HT1080 (cell line): Measurements from ENCODE around the gene CPXM1. TPM values are rescaled to one million over a fixed set of nuclear protein-coding genes. Genes with fewer than 3 reads are reported as not detected.

Experiments
- DNase-seq: peaks from one replicate; pipeline ENCODE4 v3.0.0-alpha.2; 2015; ENCODE audit warnings: low read depth
- total RNA-seq: library from RNA; depleted of rRNA; stranded (reverse); fragments of >200 nt; shearing (Covaris generic); gene quantifications from 2 replicates; pipeline ENCODE4 v1.2.3, GENCODE V29; 2014; rRNA removed

CPXM1 gene
- total RNA-seq, 1 experiment from 2014 or later: not detected

DNA sequence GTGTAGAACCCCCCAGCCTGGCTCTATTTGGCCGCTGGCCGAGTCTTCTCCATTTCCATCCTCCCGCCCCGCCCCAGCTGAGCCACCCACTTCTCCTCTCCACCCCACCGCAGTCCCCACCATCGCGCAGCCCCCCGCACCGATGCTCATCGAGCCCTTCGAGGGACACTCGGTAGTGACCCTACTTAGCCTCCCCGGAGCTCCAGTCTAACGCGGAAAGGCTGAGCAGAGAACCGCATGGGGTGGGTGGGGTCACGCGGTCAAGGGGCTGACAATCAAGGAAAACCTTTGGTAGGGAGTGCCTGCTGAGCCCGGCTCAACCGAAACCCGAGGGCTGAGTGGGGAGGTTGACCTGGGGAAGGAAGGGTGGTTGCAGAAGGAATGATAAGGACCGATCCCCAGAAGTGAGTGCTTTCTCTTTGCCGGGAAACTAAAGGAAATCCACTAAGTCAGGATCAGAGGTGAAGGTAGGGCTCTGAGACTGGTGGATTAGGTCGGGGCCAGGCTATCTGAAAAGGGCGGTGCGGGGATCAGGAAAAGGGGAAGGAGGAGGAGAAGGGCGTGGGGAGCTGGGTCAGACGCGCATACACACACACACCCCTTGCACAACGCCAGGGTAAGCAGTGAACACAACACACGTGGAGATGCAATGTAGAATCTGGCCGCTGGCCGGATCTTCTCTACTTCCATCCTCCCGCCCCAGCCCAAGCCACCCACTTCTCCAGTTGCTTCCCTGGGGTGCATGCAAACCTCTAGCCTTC lies 49.8 kb downstream of the CPXM1 start:
- DNase-seq: no peak

DNA sequence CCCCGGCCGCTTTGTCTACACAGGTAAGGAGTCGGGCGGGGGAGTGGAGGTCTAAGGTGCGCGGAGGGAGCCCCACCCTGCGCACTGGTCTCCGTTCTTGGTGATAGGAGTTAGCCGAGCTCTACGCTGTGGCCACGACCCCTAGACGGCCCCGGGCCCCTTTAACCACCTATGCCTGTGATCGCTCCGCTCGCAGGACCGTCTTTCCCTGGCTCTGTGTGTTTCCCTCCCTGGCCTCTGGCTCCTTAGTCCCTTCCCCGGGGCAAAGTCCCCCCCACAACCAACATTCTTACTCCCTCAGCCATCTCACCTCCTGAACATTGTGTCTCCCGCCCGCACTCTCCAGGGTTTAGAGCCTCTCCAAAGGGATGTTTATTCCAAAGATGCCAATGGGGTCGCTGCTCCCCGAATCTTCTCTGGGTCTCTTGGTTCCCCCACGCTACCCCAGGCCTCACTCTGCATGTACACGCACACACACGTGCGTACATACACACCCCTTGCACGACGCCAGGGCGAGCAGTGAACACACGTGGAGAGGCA lies 50.4 kb downstream of the CPXM1 start:
- DNase-seq: no peak

DNA sequence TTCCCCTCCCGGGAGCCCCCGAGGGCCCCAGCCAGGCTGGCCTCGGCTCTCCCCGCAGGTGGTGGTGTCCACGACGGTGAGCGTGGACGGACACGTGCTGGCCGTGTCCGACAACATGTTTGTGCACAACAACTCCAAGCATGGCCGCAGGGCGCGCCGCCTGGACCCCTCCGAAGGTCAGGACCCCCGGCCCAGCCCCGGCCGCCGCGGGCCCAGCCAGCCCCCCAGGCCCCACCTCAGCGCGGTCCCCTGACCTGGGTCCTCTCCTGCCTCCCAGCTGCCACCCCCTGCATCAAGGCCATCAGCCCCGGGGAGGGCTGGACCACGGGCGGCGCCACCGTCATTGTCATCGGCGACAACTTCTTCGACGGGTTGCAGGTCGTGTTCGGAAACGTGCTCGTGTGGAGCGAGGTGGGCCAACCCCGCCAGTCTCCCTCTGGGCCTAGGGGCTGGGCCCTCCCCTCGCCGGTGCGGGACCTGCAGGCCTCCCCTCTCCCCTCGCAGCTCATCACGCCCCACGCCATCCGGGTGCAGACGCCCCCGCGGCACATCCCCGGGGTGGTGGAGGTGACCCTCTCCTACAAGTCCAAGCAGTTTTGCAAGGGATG lies 51.0 kb downstream of the CPXM1 start:
- DNase-seq: no peak

DNA sequence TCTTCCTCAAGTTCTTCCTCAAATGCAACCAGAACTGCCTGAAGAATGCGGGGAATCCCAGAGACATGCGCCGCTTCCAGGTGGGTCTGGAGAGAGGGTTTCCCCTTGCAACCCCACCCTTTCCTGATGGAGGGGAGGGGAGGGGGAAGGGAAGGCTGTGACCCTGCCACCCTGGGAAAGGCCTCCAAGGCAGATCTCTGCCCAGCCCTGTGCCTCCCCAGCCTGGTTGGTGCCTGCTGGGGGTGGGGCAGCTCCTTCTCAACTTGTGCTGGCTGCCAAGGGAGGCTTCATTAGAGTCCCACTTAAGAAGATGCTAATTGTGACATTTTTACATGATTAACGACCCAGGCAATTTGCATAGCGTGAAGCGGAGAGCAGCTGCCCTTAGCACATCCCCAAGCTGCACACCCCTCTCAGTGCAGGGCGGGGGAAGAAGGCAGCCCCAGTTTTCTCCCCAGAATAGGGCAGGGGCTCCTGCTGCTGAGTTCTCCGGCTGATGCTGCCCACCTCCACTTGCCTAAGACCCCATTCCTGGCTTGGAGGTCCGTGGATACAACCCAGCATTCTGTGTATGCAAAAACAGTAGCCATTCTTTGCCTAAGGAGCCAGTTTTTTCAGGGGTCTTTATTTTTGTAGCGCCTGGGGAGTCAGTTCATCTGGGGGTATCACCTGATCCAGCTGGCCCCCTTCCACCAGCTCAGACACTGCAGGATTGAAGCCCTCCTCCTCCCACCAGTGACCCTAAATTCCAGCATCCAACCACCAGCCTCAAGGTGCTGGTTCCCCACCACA lies 51.7 kb downstream of the CPXM1 start:
- DNase-seq: no peak

DNA sequence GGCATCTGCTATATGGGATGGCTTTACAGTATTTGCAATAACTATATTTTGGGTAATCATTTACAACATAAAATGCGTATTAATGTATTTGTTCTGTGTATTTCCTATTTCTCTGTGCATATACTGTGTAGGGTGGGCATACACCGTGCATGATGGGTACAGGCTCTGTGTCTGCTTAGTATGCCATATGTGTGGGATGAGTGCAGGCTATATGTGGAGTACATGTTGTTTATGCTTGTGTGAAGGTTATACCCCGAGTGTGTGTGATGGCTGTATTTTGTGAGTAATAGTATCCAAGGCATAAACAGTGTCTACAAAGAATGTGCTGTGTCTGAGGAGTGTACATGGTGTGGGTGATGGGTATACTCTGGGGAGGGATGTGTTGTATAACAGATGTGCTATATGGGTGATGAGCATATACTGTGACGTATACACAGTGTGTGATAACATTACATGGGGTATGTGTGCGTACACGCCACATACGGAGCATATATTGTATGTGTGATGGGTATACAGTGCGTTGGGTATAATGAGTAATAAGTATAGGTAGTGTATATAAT lies 52.7 kb downstream of the CPXM1 start:
- DNase-seq: no peak

DNA sequence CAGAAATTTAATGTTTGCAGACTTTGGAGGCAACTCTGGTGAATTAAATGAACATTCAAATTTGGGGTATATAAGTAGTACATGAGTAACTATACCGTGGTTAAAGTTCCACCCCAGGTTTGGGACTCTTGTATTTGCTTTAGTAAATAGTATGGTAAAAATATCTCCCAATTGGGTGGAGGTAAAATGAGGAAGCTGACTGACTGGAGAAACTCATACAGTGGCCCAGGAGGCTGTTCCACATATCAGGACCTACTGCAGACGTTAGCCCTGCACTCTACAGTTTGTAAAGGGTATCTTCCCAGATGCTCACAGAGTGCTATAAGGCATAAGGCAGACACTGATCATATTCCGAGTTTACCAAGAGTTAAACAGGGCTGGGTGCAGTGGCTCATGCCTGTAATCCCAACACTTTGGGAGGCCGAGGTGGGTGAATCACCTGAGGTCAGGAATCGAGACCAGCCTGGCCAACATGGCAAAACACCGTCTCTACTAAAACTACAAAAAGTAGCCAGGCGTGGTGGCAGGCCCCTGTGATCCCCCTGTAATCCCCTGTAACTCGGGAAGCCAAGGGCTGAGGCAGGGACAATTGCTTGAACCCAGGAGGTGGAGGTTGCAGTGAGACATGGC lies 53.7 kb downstream of the CPXM1 start:
- DNase-seq: no peak

DNA sequence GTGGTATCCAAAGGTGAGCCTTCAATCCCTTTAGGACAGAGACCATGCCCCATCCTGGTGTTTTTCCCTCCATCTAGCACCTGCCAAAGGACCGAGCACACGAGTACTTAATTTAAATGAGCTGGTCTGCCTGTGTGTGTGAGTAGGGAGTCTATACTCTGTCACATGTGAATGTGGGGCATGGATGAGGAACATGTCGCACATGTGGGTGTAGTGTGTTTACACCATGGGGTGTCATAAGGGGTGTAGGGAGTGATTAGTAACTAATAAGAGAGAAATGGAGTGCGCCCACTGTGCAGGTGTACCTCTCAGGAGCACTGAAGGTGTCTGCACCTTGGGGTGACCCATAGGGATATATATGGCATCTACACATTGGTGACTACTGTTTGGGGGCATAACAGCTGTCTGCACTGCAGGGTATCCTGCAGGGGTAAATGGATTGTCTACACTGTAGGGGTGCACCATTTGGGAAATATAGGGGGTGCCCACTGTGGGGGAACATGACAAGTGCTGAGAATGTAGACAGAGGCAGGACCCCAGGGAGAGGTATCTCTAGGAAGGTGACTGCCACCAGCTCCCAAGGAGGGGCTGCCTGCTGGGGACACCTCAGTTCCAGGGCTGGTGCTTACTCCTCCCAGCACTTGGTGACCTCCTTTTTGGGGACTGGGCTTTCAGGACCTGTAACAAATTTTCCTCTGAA lies 54.3 kb downstream of the CPXM1 start:
- DNase-seq: no peak

DNA sequence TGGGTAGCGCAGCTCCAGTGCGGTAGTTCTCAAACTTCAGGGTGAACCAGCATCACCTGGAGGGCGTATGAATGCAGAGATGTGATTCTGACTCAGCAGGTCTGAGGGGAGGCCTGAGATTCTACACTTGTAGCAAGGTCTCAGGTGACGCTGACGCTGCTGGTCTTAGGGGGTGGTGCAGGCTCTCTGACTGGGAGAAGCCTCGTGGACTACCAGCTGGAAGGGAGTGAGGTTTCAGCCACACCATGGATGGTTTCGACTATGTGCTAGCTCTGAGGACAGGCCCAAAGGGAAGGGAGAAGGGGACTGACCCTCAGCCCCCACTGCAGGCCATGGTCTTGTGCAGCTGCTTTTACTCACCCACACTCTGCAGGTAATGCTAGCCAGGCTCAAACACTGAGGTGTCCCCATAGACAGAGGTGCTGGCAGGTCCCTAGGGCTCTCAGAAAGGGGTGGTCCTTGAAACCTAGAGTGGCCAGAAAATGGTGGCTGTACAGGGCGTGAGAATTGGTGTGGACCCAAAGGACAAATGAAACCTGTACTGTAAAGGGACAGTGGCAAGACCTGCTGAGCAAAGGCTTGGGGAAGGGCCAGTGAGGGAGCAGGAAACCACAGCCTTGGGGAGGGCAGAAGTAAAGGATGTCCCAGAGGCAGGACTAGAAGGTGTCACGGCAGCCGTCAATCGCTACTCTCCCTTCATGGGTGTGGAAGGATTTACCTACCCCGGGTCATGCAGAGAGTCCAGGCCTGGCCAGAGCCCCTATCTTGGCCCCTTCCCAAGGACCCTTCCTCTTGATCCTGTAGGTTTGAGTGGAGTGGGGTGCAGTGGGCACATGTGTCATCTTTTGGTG lies 55.1 kb downstream of the CPXM1 start:
- DNase-seq: no peak

Other genes starting within 250 kb of the CPXM1 start
- 493 and 581 TPM in 2 replicates for gene NOP56, start 148.0 kb downstream of the CPXM1 start, total RNA-seq
- gene IDH3B, start 136.4 kb downstream of the CPXM1 start, total RNA-seq: 187 and 197 TPM in 2 replicates
- not detected in 2 replicates for gene EBF4, start 107.8 kb downstream of the CPXM1 start, total RNA-seq
- 0.50 TPM in 1 of 2 replicates, not detected in the other for gene C20orf141, start 14.4 kb upstream of the CPXM1 start, total RNA-seq
- gene TMEM239, start 15.7 kb upstream of the CPXM1 start, total RNA-seq: not detected in 2 replicates
- 26.2 and 29.3 TPM in 2 replicates for gene PCED1A, start 40.0 kb upstream of the CPXM1 start, total RNA-seq
- 32.6 TPM in 2 replicates for gene VPS16, start 40.1 kb upstream of the CPXM1 start, total RNA-seq
- gene PTPRA, start 72.9 kb upstream of the CPXM1 start, total RNA-seq: 25.2 and 36.5 TPM in 2 replicates
- gene GNRH2, start 243.0 kb upstream of the CPXM1 start, total RNA-seq: 0.17 TPM in 1 of 2 replicates, not detected in the other
- 179 and 213 TPM in 2 replicates for gene MRPS26, start 245.4 kb upstream of the CPXM1 start, total RNA-seq